NCI-H446 (cell line): ENCODE measurements around the gene PRRT3.
"Not testable (repeated sequence)": the region's sequence is repeated elsewhere in the genome, so short reads cannot be mapped to it uniquely, and the experiment has no call there.

Source experiments
- DNase-seq, 2 experiments: peaks; one replicate each; lab custom pipeline; 2025; lab: John Stamatoyannopoulos, UW

PRRT3 gene

GRCh38 chr3:9898467-9899241, 53.6 kb downstream of the PRRT3 start:
- no peak for DNase-seq

- peak in 1 of 2 experiments; percentile 56 for DNase-seq
Measured at GRCh38 chr3:9897408-9898372, 54.5 kb downstream of the PRRT3 start.

GRCh38 chr3:9896755-9897407, 55.3 kb downstream of the PRRT3 start:
- DNase-seq, result not testable (repeated sequence)

- DNase-seq, result not testable (repeated sequence)
Measured at GRCh38 chr3:9895715-9896114, 56.5 kb downstream of the PRRT3 start.
